ENCODE data around the gene MEF2D.

MEF2D gene

DNA sequence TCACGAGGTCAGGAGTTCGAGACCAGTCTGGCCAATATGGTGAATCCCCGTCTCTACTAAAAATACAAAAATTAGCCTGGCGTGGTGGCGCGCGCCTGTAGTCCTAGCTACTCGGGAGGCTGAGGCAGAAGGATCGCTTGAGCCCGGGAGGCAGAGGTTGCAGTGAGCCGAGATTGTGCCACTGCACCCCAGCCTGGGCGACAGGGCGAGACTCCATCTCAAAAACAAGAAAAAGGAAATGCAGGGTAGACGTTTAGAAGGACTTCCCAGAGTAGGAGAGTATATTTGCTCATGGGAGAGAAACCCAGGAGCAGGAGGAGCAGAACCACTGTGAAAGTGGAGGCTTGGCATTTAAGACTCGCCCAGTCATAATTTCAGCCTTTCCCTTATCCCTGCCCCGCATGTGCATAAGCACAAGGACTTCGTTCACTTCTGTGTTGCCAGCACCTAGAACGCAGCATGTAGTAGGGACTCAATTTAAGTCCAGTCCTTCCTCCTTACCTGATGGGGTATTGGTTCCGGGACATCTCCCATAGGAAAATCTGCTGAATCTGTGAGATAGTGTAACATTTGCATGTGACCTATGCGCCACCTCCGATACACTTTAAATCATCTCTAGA is 5.2 kb upstream of the MEF2D start:
- H3K4me2 ChIP-seq (ENCODE audit: low read depth, low read length, poor library complexity, severe bottlenecking) = peak overlapping the region; percentile 82
- H3K9me3 ChIP-seq (ENCODE audit: insufficient read depth, low read depth, low read length) = no peaks in the 10 kb centered on the region
- peak overlapping the region; percentile 64 for H3K4me3 ChIP-seq (ENCODE audit: low read length, poor library complexity, severe bottlenecking)
- H3K4me1 ChIP-seq (ENCODE audit: insufficient read depth, low read length, poor library complexity, severe bottlenecking) = peaks cover 60% of the 10 kb centered on the region
- H3K36me3 ChIP-seq (ENCODE audit: insufficient read depth, low read length) = no peaks in the 10 kb centered on the region
- no peak for TF ChIP-seq EZH2phosphoT487 (IDR thresholded peaks at IDR 0.05; ENCODE audit: borderline replicate concordance)
- TF ChIP-seq, protein P1, sequence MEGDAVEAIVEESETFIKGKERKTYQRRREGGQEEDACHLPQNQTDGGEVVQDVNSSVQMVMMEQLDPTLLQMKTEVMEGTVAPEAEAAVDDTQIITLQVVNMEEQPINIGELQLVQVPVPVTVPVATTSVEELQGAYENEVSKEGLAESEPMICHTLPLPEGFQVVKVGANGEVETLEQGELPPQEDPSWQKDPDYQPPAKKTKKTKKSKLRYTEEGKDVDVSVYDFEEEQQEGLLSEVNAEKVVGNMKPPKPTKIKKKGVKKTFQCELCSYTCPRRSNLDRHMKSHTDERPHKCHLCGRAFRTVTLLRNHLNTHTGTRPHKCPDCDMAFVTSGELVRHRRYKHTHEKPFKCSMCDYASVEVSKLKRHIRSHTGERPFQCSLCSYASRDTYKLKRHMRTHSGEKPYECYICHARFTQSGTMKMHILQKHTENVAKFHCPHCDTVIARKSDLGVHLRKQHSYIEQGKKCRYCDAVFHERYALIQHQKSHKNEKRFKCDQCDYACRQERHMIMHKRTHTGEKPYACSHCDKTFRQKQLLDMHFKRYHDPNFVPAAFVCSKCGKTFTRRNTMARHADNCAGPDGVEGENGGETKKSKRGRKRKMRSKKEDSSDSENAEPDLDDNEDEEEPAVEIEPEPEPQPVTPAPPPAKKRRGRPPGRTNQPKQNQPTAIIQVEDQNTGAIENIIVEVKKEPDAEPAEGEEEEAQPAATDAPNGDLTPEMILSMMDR (conservative IDR thresholded peaks at IDR 0.05; ENCODE audit: low read length) = no peak
- peaks cover 17% of the 10 kb centered on the region; the same call in 1 of the 2 replicates for H3K79me2 ChIP-seq (ENCODE audit: insufficient read depth, low read length)
- H3F3A ChIP-seq (ENCODE audit: low read depth) = peaks cover 5% of the 10 kb centered on the region; the same call in 1 of the 2 replicates
- 0 out of 2 replicates have a peak overlapping the region, but pooled peaks have one; percentile 30 for H2AFZ ChIP-seq (ENCODE audit: low read length)
- H4K20me1 ChIP-seq (ENCODE audit: insufficient read depth, low read length, poor library complexity, severe bottlenecking) = no peaks in the 10 kb centered on the region
- H3K9me2 ChIP-seq (replicated peaks; ENCODE audit: low read depth, low read length) = no peaks in the 10 kb centered on the region
- H3K27me3 ChIP-seq (ENCODE audit: insufficient read depth, low read length, poor library complexity, severe bottlenecking) = no peaks in the 10 kb centered on the region
- H3K9ac ChIP-seq (ENCODE audit: low read depth, low read length, poor library complexity, severe bottlenecking) = peak overlapping the region; percentile 95

DNA sequence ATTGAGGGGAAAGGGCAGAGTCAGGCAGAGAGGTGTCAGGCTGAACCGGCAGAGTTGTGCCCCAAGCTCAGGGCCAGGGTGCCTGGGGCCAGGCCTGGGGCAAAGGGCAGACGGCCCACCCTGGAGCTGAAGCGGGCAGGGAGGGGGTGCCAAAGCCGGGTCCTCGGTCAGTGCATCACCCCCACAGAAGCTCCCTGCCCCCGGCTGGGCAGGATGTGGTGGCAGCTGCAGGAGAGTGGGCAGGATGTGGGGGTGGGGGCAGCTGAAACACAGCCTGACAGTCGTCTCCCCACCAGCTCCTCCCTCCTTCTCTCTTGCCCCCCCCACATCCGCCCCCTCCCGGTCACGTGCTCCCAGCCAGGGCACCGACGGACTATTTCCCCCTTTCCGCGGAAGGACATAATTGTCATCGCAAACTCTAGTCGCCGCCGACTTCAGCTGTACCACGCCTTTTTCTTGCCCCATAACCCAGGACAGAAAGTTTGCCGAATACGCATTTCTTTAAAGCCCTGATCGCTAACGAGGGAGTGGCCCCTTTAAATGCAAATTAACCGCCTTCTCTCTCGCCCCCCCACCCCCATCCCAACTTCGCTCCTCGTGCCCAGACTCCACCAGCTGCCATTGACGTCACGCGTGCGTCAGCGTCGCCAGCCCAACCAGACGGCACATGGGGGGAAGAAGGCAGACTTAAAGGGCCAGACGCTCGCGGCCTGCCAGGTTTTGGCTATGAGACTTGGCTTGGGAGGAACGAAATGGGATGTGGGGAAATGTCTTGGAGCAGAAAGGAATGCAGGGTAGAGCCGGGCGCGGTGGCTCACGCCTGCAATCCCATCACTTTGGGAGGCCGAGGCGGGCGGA is 4.5 kb upstream of the MEF2D start:
- no peaks in the 10 kb centered on the region for H3K9me3 ChIP-seq (ENCODE audit: insufficient read depth, low read depth, low read length)
- peaks cover 22% of the 10 kb centered on the region for H3K79me2 ChIP-seq (ENCODE audit: insufficient read depth, low read length)
- peaks cover 5% of the 10 kb centered on the region; the same call in 1 of the 2 replicates for H3F3A ChIP-seq (ENCODE audit: low read depth)
- H3K27me3 ChIP-seq (ENCODE audit: insufficient read depth, low read length, poor library complexity, severe bottlenecking) = no peaks in the 10 kb centered on the region
- H3K9me2 ChIP-seq (replicated peaks; ENCODE audit: low read depth, low read length) = no peaks in the 10 kb centered on the region
- peak overlapping the region; percentile 82 for H3K4me2 ChIP-seq (ENCODE audit: low read depth, low read length, poor library complexity, severe bottlenecking)
- peak overlapping the region; percentile 95 for H3K9ac ChIP-seq (ENCODE audit: low read depth, low read length, poor library complexity, severe bottlenecking)
- peaks cover 60% of the 10 kb centered on the region for H3K4me1 ChIP-seq (ENCODE audit: insufficient read depth, low read length, poor library complexity, severe bottlenecking)
- H2AFZ ChIP-seq (ENCODE audit: low read length) = 0 out of 2 replicates have a peak overlapping the region, but pooled peaks have one; percentile 30
- no peak for TF ChIP-seq EZH2phosphoT487 (IDR thresholded peaks at IDR 0.05; ENCODE audit: borderline replicate concordance)
- TF ChIP-seq, protein P1 (conservative IDR thresholded peaks at IDR 0.05; ENCODE audit: low read length) = no peak
- H3K36me3 ChIP-seq (ENCODE audit: insufficient read depth, low read length) = no peaks in the 10 kb centered on the region
- peak overlapping the region; percentile 64 for H3K4me3 ChIP-seq (ENCODE audit: low read length, poor library complexity, severe bottlenecking)
- H4K20me1 ChIP-seq (ENCODE audit: insufficient read depth, low read length, poor library complexity, severe bottlenecking) = peaks cover 3% of the 10 kb centered on the region

DNA sequence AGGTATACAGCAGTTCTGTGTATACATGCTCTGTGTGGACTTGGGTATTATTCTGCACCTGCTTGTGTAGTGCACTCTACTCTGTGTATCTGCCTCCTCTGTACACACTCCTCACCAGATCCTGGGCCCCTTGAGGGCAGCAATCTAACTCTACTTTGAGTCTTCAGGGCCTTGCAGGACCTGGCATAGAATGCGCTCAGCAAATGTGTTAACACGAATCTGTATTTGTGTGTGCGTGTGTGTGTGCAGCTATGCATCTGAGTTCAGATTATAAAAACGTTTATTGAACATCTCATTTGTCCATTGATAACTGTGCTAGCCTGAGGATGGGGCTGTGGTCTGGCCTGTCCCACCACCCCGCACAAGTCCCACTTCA is 3.9 kb upstream of the MEF2D start:
- Histone ChIP-seq H3K36me3 (ENCODE audit: insufficient read depth, low read length) (no peaks in the 10 kb centered on the region), H3K4me2 (ENCODE audit: low read depth, low read length, poor library complexity, severe bottlenecking) (peak overlapping the region; percentile 82), H4K20me1 (ENCODE audit: insufficient read depth, low read length, poor library complexity, severe bottlenecking) (peaks cover 8% of the 10 kb centered on the region), H3K4me1 (ENCODE audit: insufficient read depth, low read length, poor library complexity, severe bottlenecking) (peaks cover 60% of the 10 kb centered on the region), H3K9me3 (ENCODE audit: insufficient read depth, low read depth, low read length) (no peaks in the 10 kb centered on the region), H3K79me2 (ENCODE audit: insufficient read depth, low read length) (peaks cover 29% of the 10 kb centered on the region), H3K4me3 (ENCODE audit: low read length, poor library complexity, severe bottlenecking) (peak overlapping the region; percentile 64), H3K9ac (ENCODE audit: low read depth, low read length, poor library complexity, severe bottlenecking) (peak overlapping the region; percentile 95), H3K27me3 (ENCODE audit: insufficient read depth, low read length, poor library complexity, severe bottlenecking) (no peaks in the 10 kb centered on the region), H3F3A (ENCODE audit: low read depth) (peaks cover 5% of the 10 kb centered on the region; the same call in 1 of the 2 replicates), H3K9me2 (replicated peaks; ENCODE audit: low read depth, low read length) (no peaks in the 10 kb centered on the region), H2AFZ (ENCODE audit: low read length) (no peak overlapping the region)
- TF ChIP-seq, protein P1 (conservative IDR thresholded peaks at IDR 0.05; ENCODE audit: low read length) = no peak
- TF ChIP-seq EZH2phosphoT487 (IDR thresholded peaks at IDR 0.05; ENCODE audit: borderline replicate concordance) = no peak
